B cell (primary cell): ENCODE measurements around the gene MPZL2. TPM values are rescaled to one million over a fixed set of nuclear protein-coding genes. Genes with fewer than 3 reads are reported as not detected.

ENCODE experiments used
- ATAC-seq: fragments of 200-7000 bp; cut with Tn5 transposase; one replicate; pipeline ENCODE4 v1.10.0; 2021; ENCODE audit warnings: low read depth, mild to moderate bottlenecking, moderate number of reproducible peaks, moderate library complexity
- CTCF ChIA-PET: fragments of 350-600 bp; sonication (Branson Sonifier 250); formaldehyde crosslinking; loops from one replicate; lab custom pipeline; 2021; ENCODE audit warnings: antibody characterized with exemption, inconsistent platforms; lab: Charles Lee
- POLR2A ChIA-PET: fragments of 350-600 bp; sonication (Branson Sonifier 250); formaldehyde crosslinking; loops from one replicate; lab custom pipeline; 2021; ENCODE audit warnings: antibody characterized with exemption; lab: Charles Lee
- DNase-seq: peaks from one replicate; pipeline ENCODE4 v3.0.0; 2013
- H2AFZ ChIP-seq: 2 replicates; pipeline ENCODE4 v1.6.1; 2012; ENCODE audit warnings: mild to moderate bottlenecking, low read depth, low read length; ENCODE audit not compliant: insufficient read depth, poor library complexity, severe bottlenecking
- H3K27ac ChIP-seq, 2 donors: 1 replicate in 1 of 2; 2 replicates in 1 of 2; pipeline ENCODE4 v1.5.1; 2012 to 2013; ENCODE audit warnings: low read length in 2 of 2, mild to moderate bottlenecking in 2 of 2, moderate library complexity in 1 of 2
- H3K27me3 ChIP-seq, 4 experiments: fragments of 200-600 bp in 1 of 4; sonication (generic) in 1 of 4; replicated peaks in 1 of 4; 1 replicate in 2 of 4; 2 replicates in 2 of 4; pipeline versions ENCODE4 v1.6.1 to v1.7.0; 2013 to 2016; ENCODE audit warnings: low read length in 3 of 4, mild to moderate bottlenecking in 2 of 4, mixed read lengths in 1 of 4, moderate library complexity in 1 of 4; ENCODE audit not compliant: insufficient read depth in 4 of 4, control insufficient read depth in 3 of 4; ENCODE audit errors: control extremely low read depth in 1 of 4
- H3K36me3 ChIP-seq, 2 experiments: replicated peaks in 1 of 2; 1 replicate in 1 of 2; 2 replicates in 1 of 2; pipeline versions ENCODE4 v1.6.1 to v1.7.1; 2013; ENCODE audit warnings: low read length in 1 of 2; ENCODE audit not compliant: insufficient read depth in 2 of 2, control insufficient read depth in 1 of 2; ENCODE audit errors: control extremely low read depth in 1 of 2, extremely low read depth in 1 of 2
- H3K4me1 ChIP-seq, 2 donors: fragments of 200-600 bp in 1 of 2; sonication (generic) in 1 of 2; 1 replicate in 1 of 2; 2 replicates in 1 of 2; pipeline versions ENCODE4 v1.5.1 to v1.6.1; 2013 to 2017; ENCODE audit warnings: low read length in 2 of 2; ENCODE audit not compliant: control insufficient read depth in 2 of 2, insufficient read depth in 2 of 2
- H3K4me2 ChIP-seq: replicated peaks from 2 replicates; pipeline ENCODE3; 2012; ENCODE audit warnings: mild to moderate bottlenecking, low read depth, low read length; ENCODE audit not compliant: poor library complexity, severe bottlenecking
- H3K4me3 ChIP-seq, 5 experiments: fragments of 200-600 bp in 1 of 5; sonication (generic) in 1 of 5; 1 replicate in 3 of 5; 2 replicates in 2 of 5; pipeline versions ENCODE4 v1.5.1 to v1.7.0; 2011 to 2016; ENCODE audit warnings: low read length in 4 of 5, mild to moderate bottlenecking in 4 of 5, low read depth in 2 of 5, control low read depth in 1 of 5, moderate library complexity in 1 of 5; ENCODE audit not compliant: insufficient read depth in 1 of 5; ENCODE audit errors: control extremely low read depth in 1 of 5, extremely low read depth in 1 of 5
- H3K79me2 ChIP-seq: fragments of 200-600 bp; sonication (generic); one replicate; pipeline ENCODE4 v1.6.0; 2016; ENCODE audit warnings: low read length; ENCODE audit not compliant: control insufficient read depth, insufficient read depth
- H3K9ac ChIP-seq: fragments of 200-600 bp; sonication (generic); 2 replicates; pipeline ENCODE4 v1.6.1; 2017; ENCODE audit warnings: mild to moderate bottlenecking, low read length, moderate library complexity
- H3K9me3 ChIP-seq, 3 donors: one replicate each; pipeline versions ENCODE4 v1.6.1 to v1.7.1; 2013; ENCODE audit warnings: low read length in 2 of 3; ENCODE audit not compliant: control insufficient read depth in 2 of 3, insufficient read depth in 1 of 3; ENCODE audit errors: control extremely low read depth in 1 of 3
- H4K20me1 ChIP-seq: 2 replicates; pipeline ENCODE4 v1.6.0; 2012; ENCODE audit warnings: mild to moderate bottlenecking, low read length; ENCODE audit not compliant: insufficient read depth, control insufficient read depth, poor library complexity, severe bottlenecking
- H3K27ac Mint-ChIP-seq: one replicate; pipeline ENCODE4 v1.8.0; 2021; ENCODE audit warnings: mixed read lengths
- H3K27me3 Mint-ChIP-seq: one replicate; pipeline ENCODE4 v1.8.0; 2021; ENCODE audit warnings: mixed read lengths
- H3K4me1 Mint-ChIP-seq: one replicate; pipeline ENCODE4 v1.8.0; 2021; ENCODE audit warnings: mixed read lengths
- H3K4me3 Mint-ChIP-seq: one replicate; pipeline ENCODE4 v1.8.0; 2021; ENCODE audit warnings: mixed read lengths
- H3K9me3 Mint-ChIP-seq: one replicate; pipeline ENCODE4 v1.8.0; 2022; ENCODE audit warnings: mixed read lengths; ENCODE audit not compliant: insufficient read depth
- EZH2 ChIP-seq: IDR thresholded peaks from 2 replicates; pipeline ENCODE4 v1.6.1; 2012; ENCODE audit warnings: borderline replicate concordance, low read depth, mild to moderate bottlenecking, moderate library complexity, low read length; ENCODE audit not compliant: insufficient read depth, poor library complexity, severe bottlenecking
- WGBS: methylation state at CpG from one replicate; pipeline ENCODE4 v1.1.5; 2013; ENCODE audit warnings: missing lambda C conversion rate; ENCODE audit not compliant: insufficient coverage; 5-methylcytosine and 5-hydroxymethylcytosine counted together
- intact Hi-C: fragments of 100-400 bp; cut with micrococcal nuclease; formaldehyde crosslinking; loops from one replicate; pipeline ENCODE4 v1.10.0; 2022
- polyA plus RNA-seq: library from polyadenylated mRNA; depleted of rRNA; stranded (reverse); fragments of >200 nt; gene quantifications from 2 replicates; pipeline ENCODE4 v1.2.3, GENCODE V29; 2012
- total RNA-seq, 2 donors: library from RNA; stranded (reverse); fragments of 120-200 nt in 1 of 2; gene quantifications; 1 replicate in 1 of 2; 2 replicates in 1 of 2; pipeline versions ENCODE4 v1.2.3 to v1.2.4, GENCODE V29; 2013 to 2022
- TF ChIP-seq, protein P1 (sequence below): fragments of 200-600 bp; IDR thresholded peaks from one replicate; pipeline ENCODE4 v1.8.0; 2022; ENCODE audit warnings: antibody characterized with exemption, mild to moderate bottlenecking

MPZL2 gene
- total and polyA plus RNA-seq, 2 donors (not counting 1 experiment from before 2014, with no cell fraction given), result 1.2 TPM; not detected in 1

DNA sequence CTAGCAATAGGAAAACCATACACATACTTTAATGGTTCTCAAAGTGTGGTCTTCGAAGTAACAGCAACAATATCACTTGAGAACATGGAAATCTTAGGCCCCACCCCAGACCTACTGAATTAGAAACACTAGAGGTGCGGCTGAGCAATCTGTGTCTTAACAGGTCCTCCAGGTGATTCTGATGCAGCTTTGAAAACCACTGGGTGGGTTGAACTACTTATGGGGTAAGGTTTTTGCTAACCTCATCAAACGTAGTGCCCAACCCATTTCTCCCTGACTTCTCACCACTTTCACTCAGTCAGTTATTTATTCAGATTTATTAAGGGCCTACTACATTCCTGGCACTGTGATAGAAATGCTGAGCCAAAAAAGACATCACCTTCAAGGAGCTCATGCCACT is 3.7 kb downstream of the MPZL2 start:
- Histone ChIP-seq H3K4me3 (no peak overlapping the region), H3K79me2 (no peaks in the 10 kb centered on the region), H3K4me1 (peaks cover 9 to 11% of the 10 kb centered on the region in 2 donors), H3K4me2 (no peak overlapping the region), H3K27me3 (peaks cover 0 to 39% (median 33%) of the 10 kb centered on the region in 4 experiments), H3K9me3 (peaks cover 0 to 2% (median 0%) of the 10 kb centered on the region in 3 donors), H4K20me1 (no peaks in the 10 kb centered on the region), H2AFZ (no peak overlapping the region), H3K9ac (no peak overlapping the region), H3K36me3 (no peaks in the 10 kb centered on the region), H3K27ac (no peak overlapping the region)
- ChIA-PET POLR2A (no interaction called here), CTCF (interaction anchor here (0.5 to 2.9 kb wide), 3 partner anchors 21 to 1096 kb away, joined by 3 to 19 read pairs (median 7); no protein-coding TSS in a partner anchor)
- ATAC-seq, result no peak
- WGBS, result 100% methylated on average over 1 of the region's 3 CpGs
- TF ChIP-seq EZH2, result no peak
- TF ChIP-seq, protein P1, sequence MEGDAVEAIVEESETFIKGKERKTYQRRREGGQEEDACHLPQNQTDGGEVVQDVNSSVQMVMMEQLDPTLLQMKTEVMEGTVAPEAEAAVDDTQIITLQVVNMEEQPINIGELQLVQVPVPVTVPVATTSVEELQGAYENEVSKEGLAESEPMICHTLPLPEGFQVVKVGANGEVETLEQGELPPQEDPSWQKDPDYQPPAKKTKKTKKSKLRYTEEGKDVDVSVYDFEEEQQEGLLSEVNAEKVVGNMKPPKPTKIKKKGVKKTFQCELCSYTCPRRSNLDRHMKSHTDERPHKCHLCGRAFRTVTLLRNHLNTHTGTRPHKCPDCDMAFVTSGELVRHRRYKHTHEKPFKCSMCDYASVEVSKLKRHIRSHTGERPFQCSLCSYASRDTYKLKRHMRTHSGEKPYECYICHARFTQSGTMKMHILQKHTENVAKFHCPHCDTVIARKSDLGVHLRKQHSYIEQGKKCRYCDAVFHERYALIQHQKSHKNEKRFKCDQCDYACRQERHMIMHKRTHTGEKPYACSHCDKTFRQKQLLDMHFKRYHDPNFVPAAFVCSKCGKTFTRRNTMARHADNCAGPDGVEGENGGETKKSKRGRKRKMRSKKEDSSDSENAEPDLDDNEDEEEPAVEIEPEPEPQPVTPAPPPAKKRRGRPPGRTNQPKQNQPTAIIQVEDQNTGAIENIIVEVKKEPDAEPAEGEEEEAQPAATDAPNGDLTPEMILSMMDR, result no peak
- intact Hi-C loops, result no loop called here
- Mint-ChIP-seq H3K27me3 (peaks cover 56% of the 10 kb centered on the region), H3K4me1 (peaks cover 10% of the 10 kb centered on the region), H3K27ac (no peak overlapping the region), H3K9me3 (no peaks in the 10 kb centered on the region), H3K4me3 (no peak overlapping the region)
- no peak for DNase-seq

DNA sequence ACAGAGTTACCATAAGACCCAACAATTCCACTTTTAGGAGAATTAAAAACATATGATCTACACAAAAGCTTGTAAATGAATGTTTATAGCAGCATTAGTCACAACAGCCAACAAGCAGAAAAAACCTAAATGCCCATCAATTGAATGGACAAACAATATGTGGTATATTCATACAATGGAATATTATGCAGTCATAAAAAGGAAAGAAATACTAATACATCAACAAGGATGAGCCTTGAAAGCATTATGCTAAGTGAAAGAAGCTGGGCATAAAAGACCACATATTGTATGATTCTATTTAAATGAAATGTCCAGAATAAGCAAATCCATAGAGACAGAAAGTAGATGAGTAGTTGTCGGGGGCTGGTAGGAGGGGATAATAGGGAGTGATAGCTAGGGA is 5.0 kb downstream of the MPZL2 start:
- Histone ChIP-seq H3K9ac (no peak overlapping the region), H3K9me3 (peaks cover 0 to 2% (median 0%) of the 10 kb centered on the region in 3 donors), H3K27ac (no peak overlapping the region), H3K27me3 (peaks cover 0 to 34% (median 26%) of the 10 kb centered on the region in 4 experiments), H3K4me3 (no peak overlapping the region), H4K20me1 (no peaks in the 10 kb centered on the region), H3K4me1 (peaks cover 8% of the 10 kb centered on the region in 2 donors), H3K36me3 (no peaks in the 10 kb centered on the region), H3K4me2 (no peak overlapping the region), H2AFZ (no peak overlapping the region), H3K79me2 (no peaks in the 10 kb centered on the region)
- Mint-ChIP-seq H3K27me3 (peaks cover 58% of the 10 kb centered on the region), H3K4me1 (peaks cover 8% of the 10 kb centered on the region), H3K27ac (no peak overlapping the region), H3K9me3 (no peaks in the 10 kb centered on the region), H3K4me3 (no peak overlapping the region)
- DNase-seq (no peak), ATAC-seq (no peak)
- TF ChIP-seq EZH2, result no peak
- TF ChIP-seq, protein P1, result no peak
- WGBS, result no CpG with 5 or more reads among the region's 1 CpG
- CTCF ChIA-PET, result interaction anchor here (2.6 to 2.9 kb wide), 2 partner anchors 20 to 61 kb away, joined by 7 to 19 read pairs; no protein-coding TSS in a partner anchor
- intact Hi-C loops, result no loop called here
- POLR2A ChIA-PET, result no interaction called here
